GM19193 (cell line): ENCODE measurements around the gene PVR.

Source experiments
- POLR2A ChIP-seq: IDR thresholded peaks from 4 replicates; pipeline ENCODE4 v1.6.1; 2011; ENCODE audit not compliant: insufficient read depth, insufficient read length; ENCODE audit errors: extremely low read depth

The PVR gene

DNA sequence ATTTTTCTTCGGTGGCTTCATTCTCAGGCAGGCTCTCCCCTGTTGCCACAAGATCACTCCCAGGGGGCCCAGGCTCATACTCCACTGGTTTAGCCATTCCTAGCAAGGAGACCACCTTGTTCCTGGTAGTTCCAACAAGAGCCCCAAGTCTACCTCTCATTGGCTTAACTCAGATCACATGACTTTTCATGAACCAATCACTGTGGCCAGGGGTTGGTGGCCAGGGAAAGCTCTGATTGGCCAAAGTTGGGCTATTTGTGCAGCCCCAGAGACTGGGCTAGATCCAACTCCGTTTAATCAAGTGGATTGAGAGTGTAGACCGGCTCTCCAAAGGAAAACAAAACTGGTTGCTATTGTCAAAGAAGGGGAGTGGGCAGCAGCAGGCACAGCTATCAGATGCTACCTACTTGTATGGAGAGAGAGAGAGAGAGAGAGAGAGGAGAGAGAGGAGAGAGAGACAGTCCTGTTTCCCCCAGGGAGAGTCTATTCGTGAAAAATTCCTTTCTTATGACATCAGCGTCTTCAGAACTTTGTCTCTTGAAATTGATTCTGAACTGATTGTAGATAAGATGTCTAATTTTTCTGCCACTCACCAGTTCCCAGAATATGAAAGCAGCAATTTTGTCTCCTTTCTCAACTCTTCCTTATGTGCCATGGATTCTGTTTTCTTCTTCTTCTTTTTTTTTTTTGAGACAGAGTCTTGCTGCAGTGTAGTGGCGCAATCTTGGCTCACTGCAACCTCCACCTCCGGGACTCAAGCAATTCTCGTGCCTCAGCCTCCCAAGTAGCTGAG lies 33.5 kb downstream of the PVR start:
- no peak for TF ChIP-seq POLR2A

GRCh38 chr19:44680536-44680935 lies 36.8 kb downstream of the PVR start:
- no peak for TF ChIP-seq POLR2A

- no peak for TF ChIP-seq POLR2A
Measured at GRCh38 chr19:44681992-44682790, 38.5 kb downstream of the PVR start.

- TF ChIP-seq POLR2A: no peak
Measured at GRCh38 chr19:44682807-44683206, 39.1 kb downstream of the PVR start.

GRCh38 chr19:44683434-44684210 lies 39.9 kb downstream of the PVR start:
- TF ChIP-seq POLR2A: no peak

DNA sequence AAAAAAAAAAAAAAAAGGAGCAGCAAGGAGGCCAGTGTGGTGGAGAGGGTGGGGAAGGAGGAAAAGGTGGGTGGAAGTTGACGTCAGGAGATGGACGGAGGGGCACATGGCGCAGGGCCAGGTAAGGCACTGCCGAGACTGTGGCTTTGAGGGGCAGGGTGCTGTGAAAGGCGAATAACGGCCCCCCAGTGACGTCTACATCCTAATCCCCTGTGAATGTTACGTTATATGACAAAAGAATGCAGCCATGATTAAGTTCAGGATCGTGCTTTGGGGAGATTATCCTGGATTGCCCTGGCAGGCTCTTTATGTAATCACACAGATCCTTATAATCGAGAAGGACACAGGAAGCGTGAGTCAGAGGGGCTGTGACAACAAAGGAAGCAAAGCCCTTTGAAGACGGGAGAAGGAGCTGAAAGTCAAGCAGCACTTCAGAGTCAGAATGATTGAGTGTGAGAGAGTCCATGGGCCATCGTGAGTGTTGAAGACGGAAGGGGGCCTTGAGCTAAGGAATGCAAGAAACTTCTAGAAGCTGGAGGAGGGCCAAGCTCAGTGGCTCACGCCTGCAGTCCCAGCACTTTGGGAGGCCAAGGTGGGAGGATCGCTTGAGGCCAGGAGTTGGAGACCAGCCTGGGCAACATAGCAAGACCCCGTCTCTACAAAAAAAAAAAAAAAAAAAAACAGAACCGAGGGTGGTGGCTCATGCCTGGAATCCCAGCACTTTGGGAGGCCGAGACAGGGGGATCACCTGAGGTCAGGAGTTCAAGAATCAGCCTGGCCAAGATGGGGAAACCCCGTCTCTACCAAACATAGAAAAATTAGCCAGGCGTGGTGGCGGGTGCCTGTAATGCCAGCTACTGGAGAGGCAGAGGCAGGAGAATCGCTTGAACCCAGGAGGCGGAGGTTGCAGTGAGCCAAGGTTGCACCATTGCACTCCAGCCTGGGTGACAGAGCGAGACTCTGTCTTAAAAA lies 41.5 kb downstream of the PVR start:
- TF ChIP-seq POLR2A: no peak

DNA sequence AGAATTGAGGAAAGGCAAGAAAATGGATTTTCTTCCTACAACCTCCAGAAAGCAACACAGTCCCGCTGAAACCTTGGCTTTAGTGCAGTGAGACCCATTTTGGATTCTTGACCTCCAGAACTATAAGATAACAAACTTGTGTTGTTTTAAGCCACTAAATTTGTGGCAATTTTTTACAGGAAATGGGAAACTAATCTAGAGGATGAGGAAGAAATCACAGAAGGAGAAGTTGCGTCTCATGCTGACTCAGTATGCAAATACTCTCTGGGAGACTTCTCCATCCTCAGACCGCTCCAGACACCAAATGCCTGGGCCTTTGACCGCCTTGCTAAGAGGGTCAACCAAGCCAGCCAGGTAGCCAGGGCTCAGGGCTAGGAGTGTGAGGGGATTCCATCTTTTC lies 42.2 kb downstream of the PVR start:
- no peak for TF ChIP-seq POLR2A

DNA sequence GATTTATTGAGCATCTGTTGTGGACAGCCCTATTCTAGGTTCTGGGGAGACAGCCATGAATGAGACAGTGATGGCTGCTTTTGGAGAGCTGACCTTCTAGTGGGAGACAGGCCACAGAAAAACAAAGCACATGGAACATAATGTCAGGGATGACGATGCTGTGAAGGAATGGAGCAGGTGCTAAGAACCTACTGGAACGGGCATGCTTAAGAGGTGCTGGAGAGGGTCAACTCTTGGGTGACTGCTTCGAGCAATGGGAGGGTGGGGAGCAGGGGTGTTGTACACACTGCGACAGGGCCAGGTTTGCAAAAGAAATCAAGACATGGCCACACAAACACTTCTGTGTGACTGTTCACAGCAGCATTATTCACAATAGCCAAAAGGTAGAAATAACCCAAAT lies 43.2 kb downstream of the PVR start:
- no peak for TF ChIP-seq POLR2A

GRCh38 chr19:44687888-44688287 lies 44.2 kb downstream of the PVR start:
- no peak for TF ChIP-seq POLR2A

GRCh38 chr19:44689290-44690130 lies 45.8 kb downstream of the PVR start:
- TF ChIP-seq POLR2A: no peak

DNA sequence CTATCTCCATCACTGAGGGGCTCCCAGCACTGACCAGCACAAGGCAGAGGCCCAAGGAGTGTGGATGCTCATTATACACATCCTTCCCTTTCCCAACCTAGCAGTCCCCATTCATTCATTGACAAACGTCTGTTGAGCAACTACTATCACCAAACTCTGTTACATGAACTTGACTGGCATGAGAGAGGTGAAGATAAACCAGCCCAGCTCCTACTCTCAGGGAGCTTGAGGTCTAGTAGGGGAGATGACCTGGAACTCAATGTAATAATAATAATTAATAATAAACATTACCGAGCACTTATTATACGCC lies 46.4 kb downstream of the PVR start:
- TF ChIP-seq POLR2A: no peak

GRCh38 chr19:44692379-44692721 lies 48.6 kb downstream of the PVR start:
- no peak for TF ChIP-seq POLR2A

DNA sequence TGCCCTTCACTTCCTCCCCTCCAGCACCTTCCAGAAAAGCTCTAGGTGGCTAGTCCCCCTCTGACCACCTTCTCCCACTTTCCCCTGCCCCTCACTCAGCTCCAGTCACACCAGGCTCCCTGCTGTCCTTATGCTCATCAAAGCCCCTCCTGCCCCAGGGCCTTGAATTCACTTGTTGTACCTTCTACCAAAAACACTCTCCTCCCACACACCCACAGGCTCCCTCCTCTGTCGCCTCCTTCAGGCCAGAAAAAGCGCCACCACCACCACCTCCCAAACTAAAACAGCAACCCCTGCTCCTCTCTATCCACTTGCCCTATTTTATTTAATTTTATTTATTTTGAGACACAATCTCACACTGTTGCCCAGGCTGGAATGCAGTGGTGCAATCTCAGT lies 50.5 kb downstream of the PVR start:
- no peak for TF ChIP-seq POLR2A
